Adipocyte (in vitro differentiated cells): ENCODE results near the gene TMEM185B.

Source experiments
- DNase-seq: peaks from one replicate; pipeline ENCODE4 v3.0.0-alpha.2; 2015; ENCODE audit warnings: low read depth
- H3K27me3 ChIP-seq: replicated peaks from 2 replicates; pipeline ENCODE4 v1.7.0; 2013; ENCODE audit warnings: mild to moderate bottlenecking, low read length, moderate library complexity; ENCODE audit not compliant: control insufficient read depth, insufficient read depth
- H3K36me3 ChIP-seq: 2 replicates; pipeline ENCODE4 v1.7.0; 2013; ENCODE audit warnings: low read length, mild to moderate bottlenecking, moderate library complexity; ENCODE audit not compliant: control insufficient read depth, insufficient read depth, severe bottlenecking
- H3K4me1 ChIP-seq: 2 replicates; pipeline ENCODE4 v1.7.0; 2013; ENCODE audit warnings: mild to moderate bottlenecking, low read length, moderate library complexity; ENCODE audit not compliant: control insufficient read depth, insufficient read depth
- H3K4me3 ChIP-seq: 2 replicates; pipeline ENCODE4 v1.7.0; 2013; ENCODE audit warnings: mild to moderate bottlenecking, low read length, moderate library complexity
- H3K9ac ChIP-seq: 2 replicates; pipeline ENCODE4 v1.7.0; 2013; ENCODE audit warnings: mild to moderate bottlenecking, low read length, moderate library complexity
- H3K9me3 ChIP-seq: 2 replicates; pipeline ENCODE4 v1.7.0; 2013; ENCODE audit warnings: mild to moderate bottlenecking, low read length, moderate library complexity; ENCODE audit not compliant: control insufficient read depth

TMEM185B gene

GRCh38 chr2:120250640-120251039, 27.4 kb upstream of the TMEM185B start:
- peaks cover 15% of the 10 kb centered on the region for H3K4me1 ChIP-seq
- H3K27me3 ChIP-seq: peaks cover 5% of the 10 kb centered on the region
- no peak overlapping the region for H3K9ac ChIP-seq
- DNase-seq: no peak
- H3K36me3 ChIP-seq: no peaks in the 10 kb centered on the region
- no peaks in the 10 kb centered on the region for H3K9me3 ChIP-seq
- H3K4me3 ChIP-seq: no peak overlapping the region

- H3K4me3 ChIP-seq: no peak overlapping the region
- H3K4me1 ChIP-seq: peaks cover 4% of the 10 kb centered on the region
- no peaks in the 10 kb centered on the region for H3K9me3 ChIP-seq
- H3K9ac ChIP-seq: no peak overlapping the region
- no peaks in the 10 kb centered on the region for H3K36me3 ChIP-seq
- DNase-seq: no peak
- peaks cover 5% of the 10 kb centered on the region for H3K27me3 ChIP-seq
Observed at GRCh38 chr2:120247851-120248250, 24.7 kb upstream of the TMEM185B start.

- Histone ChIP-seq H3K9me3 (no peaks in the 10 kb centered on the region), H3K27me3 (peaks cover 5% of the 10 kb centered on the region), H3K9ac (no peak overlapping the region), H3K4me3 (no peak overlapping the region), H3K36me3 (no peaks in the 10 kb centered on the region), H3K4me1 (no peaks in the 10 kb centered on the region)
- DNase-seq: no peak
Observed at GRCh38 chr2:120246546-120247300, 23.5 kb upstream of the TMEM185B start.

GRCh38 chr2:120245520-120246332, 22.5 kb upstream of the TMEM185B start:
- DNase-seq: peak; percentile 59
- no peaks in the 10 kb centered on the region for H3K4me1 ChIP-seq
- H3K9ac ChIP-seq: no peak overlapping the region
- peaks cover 5% of the 10 kb centered on the region for H3K27me3 ChIP-seq
- no peak overlapping the region for H3K4me3 ChIP-seq
- no peaks in the 10 kb centered on the region for H3K36me3 ChIP-seq
- H3K9me3 ChIP-seq: no peaks in the 10 kb centered on the region

- DNase-seq: no peak
- Histone ChIP-seq H3K36me3 (no peaks in the 10 kb centered on the region), H3K4me3 (no peak overlapping the region), H3K27me3 (peaks cover 5% of the 10 kb centered on the region), H3K4me1 (peaks cover 1% of the 10 kb centered on the region), H3K9me3 (no peaks in the 10 kb centered on the region), H3K9ac (no peak overlapping the region)
Observed at GRCh38 chr2:120244656-120245519, 21.7 kb upstream of the TMEM185B start.

- H3K4me3 ChIP-seq: no peak overlapping the region
- peaks cover 5% of the 10 kb centered on the region for H3K27me3 ChIP-seq
- H3K4me1 ChIP-seq: peaks cover 10% of the 10 kb centered on the region
- H3K9me3 ChIP-seq: no peaks in the 10 kb centered on the region
- H3K36me3 ChIP-seq: no peaks in the 10 kb centered on the region
- no peak for DNase-seq
- no peak overlapping the region for H3K9ac ChIP-seq
Observed at GRCh38 chr2:120243875-120244553, 20.8 kb upstream of the TMEM185B start.

GRCh38 chr2:120243211-120243610, 20.0 kb upstream of the TMEM185B start:
- Histone ChIP-seq H3K9ac (no peak overlapping the region), H3K4me3 (no peak overlapping the region), H3K9me3 (no peaks in the 10 kb centered on the region), H3K36me3 (no peaks in the 10 kb centered on the region), H3K27me3 (peaks cover 5% of the 10 kb centered on the region), H3K4me1 (peaks cover 17% of the 10 kb centered on the region)
- DNase-seq: peak; percentile 34

GRCh38 chr2:120241684-120242083, 18.5 kb upstream of the TMEM185B start:
- no peaks in the 10 kb centered on the region for H3K9me3 ChIP-seq
- H3K9ac ChIP-seq: no peak overlapping the region
- no peak for DNase-seq
- H3K4me3 ChIP-seq: no peak overlapping the region
- H3K27me3 ChIP-seq: no peaks in the 10 kb centered on the region
- H3K36me3 ChIP-seq: no peaks in the 10 kb centered on the region
- H3K4me1 ChIP-seq: peaks cover 21% of the 10 kb centered on the region

GRCh38 chr2:120240901-120241429, 17.8 kb upstream of the TMEM185B start:
- Histone ChIP-seq H3K4me3 (no peak overlapping the region), H3K9me3 (no peaks in the 10 kb centered on the region)

GRCh38 chr2:120239488-120240287, 16.5 kb upstream of the TMEM185B start:
- H3K4me1 ChIP-seq: peaks cover 21% of the 10 kb centered on the region
- DNase-seq: peak; percentile 72
- no peaks in the 10 kb centered on the region for H3K9me3 ChIP-seq
- no peak overlapping the region for H3K4me3 ChIP-seq
- no peak overlapping the region for H3K9ac ChIP-seq
- no peaks in the 10 kb centered on the region for H3K36me3 ChIP-seq
- no peaks in the 10 kb centered on the region for H3K27me3 ChIP-seq

More at GRCh38 chr2:120240901-120241429, 17.8 kb upstream of the TMEM185B start:
- no peak for DNase-seq
- H3K4me1 ChIP-seq: peaks cover 21% of the 10 kb centered on the region
- H3K36me3 ChIP-seq: no peaks in the 10 kb centered on the region
- H3K9ac ChIP-seq: no peak overlapping the region
- H3K27me3 ChIP-seq: no peaks in the 10 kb centered on the region
